GM21528 (cell line): Measurements from ENCODE around the gene CFAP210.
"Not testable (repeated sequence)": the region's sequence is repeated elsewhere in the genome, so short reads cannot be mapped to it uniquely, and the experiment has no call there.

Experiments
- ATAC-seq: cut with Tn5 transposase; IDR thresholded peaks from one replicate; pipeline ENCODE4 v1.9.1; 2021; ENCODE audit warnings: mild to moderate bottlenecking, moderate library complexity; ENCODE audit not compliant: unreplicated experiment, low FRiP score

Gene CFAP210

GRCh38 chr2:169713331-169713730 lies 19.1 kb upstream of the CFAP210 start:
- no peak for ATAC-seq

- ATAC-seq, result no peak
Observed at GRCh38 chr2:169712791-169713227, 18.6 kb upstream of the CFAP210 start.

GRCh38 chr2:169711751-169712509 lies 17.7 kb upstream of the CFAP210 start:
- no peak for ATAC-seq

- ATAC-seq, result no peak
Observed at GRCh38 chr2:169709981-169710380, 15.8 kb upstream of the CFAP210 start.

GRCh38 chr2:169709331-169709730 lies 15.1 kb upstream of the CFAP210 start:
- ATAC-seq, result no peak

GRCh38 chr2:169707626-169708025 lies 13.4 kb upstream of the CFAP210 start:
- no peak for ATAC-seq

- no peak for ATAC-seq
Observed at GRCh38 chr2:169705927-169706326, 11.7 kb upstream of the CFAP210 start.

- ATAC-seq, result no peak
Observed at GRCh38 chr2:169704160-169704708, 10.0 kb upstream of the CFAP210 start.

- ATAC-seq, result no peak
Observed at GRCh38 chr2:169702996-169703395, 8.8 kb upstream of the CFAP210 start.

GRCh38 chr2:169699173-169699572 lies 5.0 kb upstream of the CFAP210 start:
- not testable (repeated sequence) for ATAC-seq

- ATAC-seq, result no peak
Observed at GRCh38 chr2:169696381-169696780, 2.2 kb upstream of the CFAP210 start.

GRCh38 chr2:169694894-169695260 lies 672 bp upstream of the CFAP210 start:
- no peak for ATAC-seq

- no peak for ATAC-seq
Observed at GRCh38 chr2:169693360-169693759, 845 bp downstream of the CFAP210 start.

GRCh38 chr2:169692718-169693117 lies 1.5 kb downstream of the CFAP210 start:
- ATAC-seq, result no peak

- ATAC-seq, result no peak
Observed at GRCh38 chr2:169690958-169691357, 3.2 kb downstream of the CFAP210 start.

- ATAC-seq, result not testable (repeated sequence)
Observed at GRCh38 chr2:169687943-169688342, 6.3 kb downstream of the CFAP210 start.

GRCh38 chr2:169686825-169687224 lies 7.4 kb downstream of the CFAP210 start:
- not testable (repeated sequence) for ATAC-seq

GRCh38 chr2:169684712-169685111 lies 9.5 kb downstream of the CFAP210 start:
- ATAC-seq, result not testable (repeated sequence)

GRCh38 chr2:169684135-169684565 lies 10.1 kb downstream of the CFAP210 start:
- no peak for ATAC-seq

GRCh38 chr2:169683425-169684134 lies 10.6 kb downstream of the CFAP210 start:
- ATAC-seq, result no peak

- ATAC-seq, result no peak
Observed at GRCh38 chr2:169683054-169683424, 11.2 kb downstream of the CFAP210 start.

GRCh38 chr2:169676850-169677249 lies 17.4 kb downstream of the CFAP210 start:
- ATAC-seq, result no peak
